A549 treated with Hydrocortisone at 1 μM for 4 hours (cell line): ENCODE data around the gene ARL15. TPM values are rescaled to one million over a fixed set of nuclear protein-coding genes. Genes with fewer than 3 reads are reported as not detected.

ENCODE experiments used
- total RNA-seq: library from RNA; stranded (reverse); fragments of 200-300 nt; extraction: Qiagen RNA extraction; gene quantifications from 5 replicates; pipeline ENCODE4 v1.2.3, GENCODE V29; 2022

The ARL15 gene
- total RNA-seq, result 3.0 to 5.6 TPM (median 4.1 TPM) in 5 replicates

GRCh38 chr5:54310433-54311175, at the start of gene ARL15:
ARL15 (minus strand) TSS chr5:54310573.

Other genes starting within 250 kb of the ARL15 start
- 0.23 TPM in 1 of 5 replicates, not detected in the others for gene HSPB3, start 145.1 kb upstream of the ARL15 start, total RNA-seq
- 4.1 to 6.4 TPM (median 5.9 TPM) in 5 replicates for gene SNX18, start 207.2 kb upstream of the ARL15 start, total RNA-seq